Testis (tissue), 2 donors: ENCODE data around the gene PPP1R13B.

ENCODE experiments used
- CTCF ChIP-seq, 3 experiments: fragments of 450-650 bp in 2 of 3; fragments of 200-600 bp in 1 of 3; sonication (generic) in 1 of 3; IDR thresholded peaks; one replicate each; pipeline ENCODE4 v1.5.1; 2016 to 2019; ENCODE audit warnings: antibody characterized with exemption in 3 of 3, mild to moderate bottlenecking in 2 of 3, moderate library complexity in 1 of 3
- POLR2A ChIP-seq: fragments of 450-650 bp; IDR thresholded peaks from one replicate; pipeline ENCODE4 v1.6.1; 2017; ENCODE audit warnings: antibody characterized with exemption, mild to moderate bottlenecking, moderate library complexity

- TF ChIP-seq POLR2A (no peak), CTCF (IDR thresholded peaks at IDR 0.05) (no peak)
Measured at GRCh38 chr14:103739793-103740501, 107.4 kb downstream of the PPP1R13B start.
